B cell (primary cell): ENCODE results near the gene PIM1.

Experiments
- CTCF ChIP-seq: fragments of 200-600 bp; IDR thresholded peaks from one replicate; pipeline ENCODE4 v1.8.0; 2022; ENCODE audit warnings: antibody characterized with exemption, mild to moderate bottlenecking
- EZH2 ChIP-seq: IDR thresholded peaks from 2 replicates; pipeline ENCODE4 v1.6.1; 2012; ENCODE audit warnings: borderline replicate concordance, low read depth, mild to moderate bottlenecking, moderate library complexity, low read length; ENCODE audit not compliant: insufficient read depth, poor library complexity, severe bottlenecking

- no peak for TF ChIP-seq CTCF
- TF ChIP-seq EZH2 = no peak
These were observed 31.1 kb upstream of the PIM1 start for GRCh38 chr6:37138856-37139229.
